OCI-LY3 (cell line): ENCODE data around the gene RBFOX1.

Experiments
- H2AFZ ChIP-seq: fragments of 200-600, 300-600 bp; shearing (Covaris generic); 2 replicates; pipeline ENCODE4 v1.6.0; 2014; ENCODE audit warnings: antibody characterized with exemption, low read depth, low read length
- H3K27ac ChIP-seq: fragments of 200-600, 300-600 bp; sonication (generic); 2 replicates; pipeline ENCODE4 v1.5.1; 2014; ENCODE audit warnings: mild to moderate bottlenecking, low read length, moderate library complexity, mixed read lengths
- H3K27me3 ChIP-seq: fragments of 200-600, 300-600 bp; sonication (generic); 2 replicates; pipeline ENCODE4 v1.6.1; 2014; ENCODE audit warnings: low read depth, low read length, mixed read lengths
- H3K36me3 ChIP-seq: fragments of 200-600, 300-600 bp; sonication (generic); replicated peaks from 2 replicates; pipeline ENCODE3; 2014; ENCODE audit warnings: low read depth, low read length, mixed read lengths
- H3K4me1 ChIP-seq: fragments of 300-600, 200-600 bp; sonication (generic); 2 replicates; pipeline ENCODE4 v1.6.1; 2014; ENCODE audit warnings: low read length, mixed read lengths
- H3K4me2 ChIP-seq: fragments of 200-600, 300-600 bp; sonication (generic); 2 replicates; pipeline ENCODE4 v1.6.1; 2014; ENCODE audit warnings: low read length, mixed read lengths
- H3K4me3 ChIP-seq: fragments of 300-600, 200-600 bp; sonication (generic); 2 replicates; pipeline ENCODE4 v1.5.1; 2014; ENCODE audit warnings: antibody characterized with exemption, mild to moderate bottlenecking, low read length, moderate library complexity
- H3K79me2 ChIP-seq: fragments of 300-600, 200-600 bp; shearing (Covaris generic); 2 replicates; pipeline ENCODE4 v1.6.1; 2014; ENCODE audit warnings: mild to moderate bottlenecking, low read length, mixed read lengths
- H3K9ac ChIP-seq: fragments of 300-600, 200-600 bp; shearing (Covaris generic); 2 replicates; pipeline ENCODE4 v1.6.0; 2014; ENCODE audit warnings: mild to moderate bottlenecking, low read length, moderate library complexity
- H3K9me3 ChIP-seq: fragments of 200-600, 300-600 bp; shearing (Covaris generic); 2 replicates; pipeline ENCODE4 v1.6.1; 2014; ENCODE audit warnings: low read length, mixed read lengths; ENCODE audit not compliant: insufficient read depth
- H4K20me1 ChIP-seq: fragments of 200-600, 300-600 bp; sonication (generic); 2 replicates; pipeline ENCODE4 v1.6.1; 2016; ENCODE audit warnings: low read length, mixed read lengths; ENCODE audit not compliant: insufficient read depth
- CTCF ChIP-seq: fragments of 200-600, 300-600 bp; sonication (generic); IDR thresholded peaks from 2 replicates; pipeline ENCODE4 v1.5.1; 2014; ENCODE audit warnings: antibody characterized with exemption, low read length, low read depth
- EZH2phosphoT487 ChIP-seq: fragments of 200-600 bp; shearing (Covaris generic); IDR thresholded peaks from 2 replicates; pipeline ENCODE4 v1.6.1; 2018; ENCODE audit warnings: antibody characterized with exemption, mixed run types, low read depth

RBFOX1 gene

DNA sequence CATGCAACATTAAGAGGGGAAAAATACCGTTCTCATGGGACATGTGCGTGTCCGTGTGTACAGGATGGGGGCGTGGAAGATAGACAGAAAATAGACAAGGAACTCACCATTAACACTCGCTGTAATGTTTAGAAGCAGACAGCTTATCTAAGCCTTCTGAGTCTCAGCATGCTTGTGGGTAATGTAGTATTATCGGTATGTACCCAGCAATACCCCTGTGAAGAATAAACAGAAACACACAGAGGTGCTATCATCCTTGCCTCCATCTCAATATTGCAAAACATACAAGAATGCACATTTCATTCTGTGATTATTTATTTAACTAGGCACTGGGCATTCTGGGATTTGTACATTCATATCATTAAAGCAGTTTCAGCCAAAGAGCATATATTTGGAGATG is 42.0 kb upstream of the RBFOX1 start:
- H3K4me2 ChIP-seq: no peak overlapping the region
- no peaks in the 10 kb centered on the region for H3K9me3 ChIP-seq
- no peak overlapping the region for H2AFZ ChIP-seq
- H3K27ac ChIP-seq: no peak overlapping the region
- no peaks in the 10 kb centered on the region for H3K27me3 ChIP-seq
- H4K20me1 ChIP-seq: no peaks in the 10 kb centered on the region
- no peak overlapping the region for H3K9ac ChIP-seq
- H3K36me3 ChIP-seq: no peaks in the 10 kb centered on the region
- TF ChIP-seq CTCF (no peak), EZH2phosphoT487 (no peak)
- no peaks in the 10 kb centered on the region for H3K79me2 ChIP-seq
- no peak overlapping the region for H3K4me3 ChIP-seq
- no peaks in the 10 kb centered on the region for H3K4me1 ChIP-seq

GRCh38 chr16:7294020-7294419 is 38.6 kb upstream of the RBFOX1 start:
- TF ChIP-seq CTCF: no peak
- no peak for TF ChIP-seq EZH2phosphoT487
- Histone ChIP-seq H3K9ac (no peak overlapping the region), H3K79me2 (no peaks in the 10 kb centered on the region), H2AFZ (no peak overlapping the region), H3K36me3 (no peaks in the 10 kb centered on the region), H3K27me3 (no peaks in the 10 kb centered on the region), H3K4me3 (no peak overlapping the region), H3K27ac (no peak overlapping the region), H3K4me2 (no peak overlapping the region), H3K9me3 (no peaks in the 10 kb centered on the region), H4K20me1 (no peaks in the 10 kb centered on the region), H3K4me1 (no peaks in the 10 kb centered on the region)

- no peak overlapping the region for H3K27ac ChIP-seq
- no peaks in the 10 kb centered on the region for H3K27me3 ChIP-seq
- H3K4me2 ChIP-seq: no peak overlapping the region
- H3K4me3 ChIP-seq: no peak overlapping the region
- H3K9ac ChIP-seq: no peak overlapping the region
- no peak overlapping the region for H2AFZ ChIP-seq
- no peaks in the 10 kb centered on the region for H3K79me2 ChIP-seq
- TF ChIP-seq EZH2phosphoT487 (no peak), CTCF (no peak)
- H3K4me1 ChIP-seq: no peaks in the 10 kb centered on the region
- no peaks in the 10 kb centered on the region for H4K20me1 ChIP-seq
- no peaks in the 10 kb centered on the region for H3K36me3 ChIP-seq
- no peaks in the 10 kb centered on the region for H3K9me3 ChIP-seq
Measured at GRCh38 chr16:7303052-7303610, 29.5 kb upstream of the RBFOX1 start.

DNA sequence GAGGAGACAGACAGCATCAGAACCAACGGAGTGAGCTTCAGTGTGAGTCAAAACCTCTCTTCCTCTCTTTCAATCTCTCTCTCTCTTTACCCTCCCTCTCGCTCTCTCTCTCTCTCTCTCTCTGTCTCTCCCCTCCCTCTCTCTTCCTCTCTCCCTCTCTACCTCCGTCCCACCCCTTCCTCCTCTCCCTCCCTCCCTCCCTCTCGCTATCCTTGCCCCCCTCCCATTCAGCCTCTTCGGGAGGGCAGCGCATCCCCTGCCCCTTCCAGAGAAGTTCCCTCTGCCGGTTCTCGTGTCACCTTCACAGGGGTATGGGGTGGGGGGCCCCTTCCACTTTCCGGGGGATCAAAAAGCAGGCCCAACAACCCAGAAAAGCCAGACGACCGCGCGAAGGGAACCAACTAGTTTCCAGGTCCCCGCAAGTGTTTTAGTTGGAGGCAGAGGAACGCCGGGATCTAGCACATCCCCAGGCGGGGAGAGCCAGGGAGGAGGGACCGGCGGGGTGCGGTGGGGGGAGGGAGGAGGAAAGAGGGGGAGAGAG is 28.9 kb upstream of the RBFOX1 start:
- Histone ChIP-seq H3K27me3 (no peaks in the 10 kb centered on the region), H3K9ac (no peak overlapping the region), H3K79me2 (no peaks in the 10 kb centered on the region), H3K4me2 (no peak overlapping the region), H3K9me3 (no peaks in the 10 kb centered on the region), H3K4me1 (no peaks in the 10 kb centered on the region), H3K4me3 (no peak overlapping the region), H3K27ac (no peak overlapping the region), H3K36me3 (no peaks in the 10 kb centered on the region), H2AFZ (no peak overlapping the region), H4K20me1 (no peaks in the 10 kb centered on the region)
- no peak for TF ChIP-seq CTCF
- no peak for TF ChIP-seq EZH2phosphoT487
